ENCODE results near the gene DDX17. TPM values are rescaled to one million over a fixed set of nuclear protein-coding genes. Genes with fewer than 3 reads are reported as not detected.

DDX17 gene
- total RNA-seq, 1 donor from 2014 or later: 530 TPM

DNA sequence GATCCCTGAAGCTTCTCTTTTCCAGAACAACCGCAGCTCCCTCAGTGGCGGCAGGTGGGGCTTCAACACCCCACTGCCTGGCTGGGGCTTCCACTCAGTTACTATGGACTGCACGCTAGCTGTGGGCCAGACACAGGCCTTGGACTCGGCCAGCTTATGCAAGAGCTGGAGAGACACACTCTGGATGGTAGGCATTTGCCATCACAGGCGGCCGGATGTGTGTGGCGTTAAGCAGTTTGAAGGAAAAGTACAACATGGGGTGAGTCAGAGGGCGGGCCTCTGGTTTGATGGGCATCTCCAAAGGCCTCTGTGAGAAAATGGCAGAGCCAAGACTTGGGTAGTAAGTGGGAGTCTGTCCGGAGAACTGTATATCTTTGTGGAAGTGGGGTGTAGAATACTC lies 68.7 kb downstream of the DDX17 start:
- H3K27ac Mint-ChIP-seq (ENCODE audit: unreplicated experiment): no peak overlapping the region
- no peak for DNase-seq
- H3K27me3 Mint-ChIP-seq (ENCODE audit: unreplicated experiment): peaks cover 8% of the 10 kb centered on the region
- TF ChIP-seq, protein P1, sequence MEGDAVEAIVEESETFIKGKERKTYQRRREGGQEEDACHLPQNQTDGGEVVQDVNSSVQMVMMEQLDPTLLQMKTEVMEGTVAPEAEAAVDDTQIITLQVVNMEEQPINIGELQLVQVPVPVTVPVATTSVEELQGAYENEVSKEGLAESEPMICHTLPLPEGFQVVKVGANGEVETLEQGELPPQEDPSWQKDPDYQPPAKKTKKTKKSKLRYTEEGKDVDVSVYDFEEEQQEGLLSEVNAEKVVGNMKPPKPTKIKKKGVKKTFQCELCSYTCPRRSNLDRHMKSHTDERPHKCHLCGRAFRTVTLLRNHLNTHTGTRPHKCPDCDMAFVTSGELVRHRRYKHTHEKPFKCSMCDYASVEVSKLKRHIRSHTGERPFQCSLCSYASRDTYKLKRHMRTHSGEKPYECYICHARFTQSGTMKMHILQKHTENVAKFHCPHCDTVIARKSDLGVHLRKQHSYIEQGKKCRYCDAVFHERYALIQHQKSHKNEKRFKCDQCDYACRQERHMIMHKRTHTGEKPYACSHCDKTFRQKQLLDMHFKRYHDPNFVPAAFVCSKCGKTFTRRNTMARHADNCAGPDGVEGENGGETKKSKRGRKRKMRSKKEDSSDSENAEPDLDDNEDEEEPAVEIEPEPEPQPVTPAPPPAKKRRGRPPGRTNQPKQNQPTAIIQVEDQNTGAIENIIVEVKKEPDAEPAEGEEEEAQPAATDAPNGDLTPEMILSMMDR (IDR thresholded peaks at IDR 0.05; ENCODE audit: partially characterized antibody, unreplicated experiment): no peak
- H3K4me1 Mint-ChIP-seq (ENCODE audit: low read depth, unreplicated experiment): no peaks in the 10 kb centered on the region
- H3K36me3 Mint-ChIP-seq (ENCODE audit: unreplicated experiment): no peaks in the 10 kb centered on the region
- H3K9me3 Mint-ChIP-seq (ENCODE audit: unreplicated experiment): peaks cover 4% of the 10 kb centered on the region
- no peak overlapping the region for H3K4me3 Mint-ChIP-seq (ENCODE audit: unreplicated experiment)

DNA sequence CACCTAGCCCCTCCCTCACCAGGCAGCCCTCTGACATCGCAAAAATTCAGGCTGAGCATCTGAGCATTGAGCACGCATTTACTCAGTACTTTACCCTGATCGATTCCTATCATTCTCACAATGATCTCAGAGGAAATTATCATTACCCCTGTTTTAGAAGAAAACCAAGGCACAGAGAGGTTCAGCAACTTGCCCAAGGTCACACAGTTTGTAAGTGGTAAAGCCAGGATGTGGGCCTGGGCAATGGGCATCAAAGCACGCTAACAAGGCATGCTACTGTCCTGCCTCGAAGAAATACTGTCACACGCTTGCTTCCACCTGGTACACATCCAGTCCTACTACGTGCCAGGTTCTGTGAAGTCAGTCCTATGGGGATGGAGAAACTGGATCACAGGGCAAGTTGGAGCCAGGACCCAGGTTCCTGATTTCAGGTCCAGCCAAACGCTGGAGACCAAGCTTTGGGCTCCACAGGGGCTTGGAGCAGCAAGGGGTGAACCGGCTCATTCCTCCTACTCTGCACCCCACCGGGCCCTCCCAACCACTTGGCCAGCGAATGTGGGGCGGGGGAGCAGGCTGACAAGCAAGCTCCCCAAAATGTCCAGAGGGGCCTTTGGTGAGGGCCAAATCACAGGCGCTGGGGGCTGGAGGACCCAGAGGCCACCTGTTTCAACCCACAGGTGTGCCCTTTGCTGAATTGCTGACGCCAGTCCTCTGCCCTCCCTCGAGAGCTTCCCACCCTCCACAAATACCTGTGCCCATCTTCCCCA lies 69.3 kb downstream of the DDX17 start:
- Mint-ChIP-seq H3K9me3 (ENCODE audit: unreplicated experiment) (peaks cover 4% of the 10 kb centered on the region), H3K4me3 (ENCODE audit: unreplicated experiment) (no peak overlapping the region), H3K27me3 (ENCODE audit: unreplicated experiment) (peaks cover 8% of the 10 kb centered on the region), H3K4me1 (ENCODE audit: low read depth, unreplicated experiment) (no peaks in the 10 kb centered on the region), H3K27ac (ENCODE audit: unreplicated experiment) (no peak overlapping the region), H3K36me3 (ENCODE audit: unreplicated experiment) (no peaks in the 10 kb centered on the region)
- DNase-seq: no peak
- TF ChIP-seq, protein P1 (IDR thresholded peaks at IDR 0.05; ENCODE audit: partially characterized antibody, unreplicated experiment): no peak

DNA sequence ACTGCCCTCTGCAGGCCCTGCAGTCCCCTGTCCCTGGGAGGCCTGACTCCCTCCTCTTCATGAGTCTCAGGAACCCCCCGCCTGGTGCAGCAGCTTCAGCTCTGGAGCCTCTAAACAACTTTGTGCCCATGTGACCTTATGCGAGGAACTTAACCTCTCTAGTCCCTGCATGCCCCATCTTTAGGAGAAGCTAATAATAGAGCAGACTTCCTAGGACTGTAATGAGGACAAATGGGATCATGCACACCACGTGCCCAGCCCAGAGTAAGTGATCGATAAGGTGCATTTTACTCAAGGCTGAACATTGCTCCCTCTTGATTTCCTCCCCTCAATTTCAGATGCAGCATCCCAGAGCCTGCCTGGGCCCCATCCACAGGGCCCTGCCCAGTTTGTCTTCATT lies 70.1 kb downstream of the DDX17 start:
- TF ChIP-seq, protein P1 (IDR thresholded peaks at IDR 0.05; ENCODE audit: partially characterized antibody, unreplicated experiment): no peak
- H3K36me3 Mint-ChIP-seq (ENCODE audit: unreplicated experiment): no peaks in the 10 kb centered on the region
- no peaks in the 10 kb centered on the region for H3K4me1 Mint-ChIP-seq (ENCODE audit: low read depth, unreplicated experiment)
- no peak overlapping the region for H3K27ac Mint-ChIP-seq (ENCODE audit: unreplicated experiment)
- H3K27me3 Mint-ChIP-seq (ENCODE audit: unreplicated experiment): peaks cover 8% of the 10 kb centered on the region
- H3K9me3 Mint-ChIP-seq (ENCODE audit: unreplicated experiment): peaks cover 4% of the 10 kb centered on the region
- H3K4me3 Mint-ChIP-seq (ENCODE audit: unreplicated experiment): no peak overlapping the region
- no peak for DNase-seq

DNA sequence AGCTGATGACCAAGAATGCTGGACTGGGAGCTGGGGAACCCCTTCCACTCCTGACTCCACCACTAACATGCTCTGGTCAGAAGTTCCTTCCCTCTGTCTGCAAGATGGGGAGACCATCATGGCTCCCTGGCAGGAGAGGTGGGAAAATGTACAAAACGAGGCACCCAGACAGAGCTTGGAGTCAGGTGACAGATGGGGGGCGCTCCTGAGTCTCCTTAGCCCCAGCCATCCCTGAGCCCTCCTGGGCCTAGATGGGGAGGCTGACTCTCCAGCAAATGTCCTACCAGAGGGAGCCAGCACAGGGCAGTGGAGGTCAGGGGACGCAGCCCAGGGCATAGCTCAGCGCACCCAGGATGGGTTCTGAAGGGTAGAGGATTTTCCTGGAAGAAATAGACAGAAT lies 71.1 kb downstream of the DDX17 start:
- DNase-seq: no peak
- H3K4me3 Mint-ChIP-seq (ENCODE audit: unreplicated experiment): no peak overlapping the region
- peaks cover 4% of the 10 kb centered on the region for H3K9me3 Mint-ChIP-seq (ENCODE audit: unreplicated experiment)
- no peaks in the 10 kb centered on the region for H3K36me3 Mint-ChIP-seq (ENCODE audit: unreplicated experiment)
- peaks cover 2% of the 10 kb centered on the region for H3K27me3 Mint-ChIP-seq (ENCODE audit: unreplicated experiment)
- no peak overlapping the region for H3K27ac Mint-ChIP-seq (ENCODE audit: unreplicated experiment)
- H3K4me1 Mint-ChIP-seq (ENCODE audit: low read depth, unreplicated experiment): no peaks in the 10 kb centered on the region
- TF ChIP-seq, protein P1 (IDR thresholded peaks at IDR 0.05; ENCODE audit: partially characterized antibody, unreplicated experiment): no peak

DNA sequence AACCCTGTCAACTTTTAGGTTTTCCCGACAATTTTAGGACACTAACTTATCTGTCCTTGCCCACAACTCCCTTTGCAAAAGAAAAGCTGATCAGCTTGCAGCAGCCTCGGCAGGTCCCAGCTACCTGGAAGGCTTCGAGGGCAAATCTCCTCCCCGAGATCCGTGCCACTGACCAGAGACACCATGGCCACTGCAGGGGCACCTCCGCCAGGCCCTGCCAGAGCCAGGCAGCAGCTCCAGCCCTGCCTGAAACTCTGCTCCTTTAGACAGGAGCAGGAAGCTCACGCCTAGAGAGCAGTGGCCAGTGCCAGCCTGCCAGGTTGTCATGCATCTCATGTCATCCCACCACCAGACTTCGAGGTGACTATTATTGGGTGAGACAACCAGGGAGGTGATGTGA lies 72.2 kb downstream of the DDX17 start:
- DNase-seq: no peak
- peaks cover 2% of the 10 kb centered on the region for H3K27me3 Mint-ChIP-seq (ENCODE audit: unreplicated experiment)
- no peaks in the 10 kb centered on the region for H3K36me3 Mint-ChIP-seq (ENCODE audit: unreplicated experiment)
- peaks cover 4% of the 10 kb centered on the region for H3K9me3 Mint-ChIP-seq (ENCODE audit: unreplicated experiment)
- peaks cover 2% of the 10 kb centered on the region for H3K4me1 Mint-ChIP-seq (ENCODE audit: low read depth, unreplicated experiment)
- no peak overlapping the region for H3K27ac Mint-ChIP-seq (ENCODE audit: unreplicated experiment)
- H3K4me3 Mint-ChIP-seq (ENCODE audit: unreplicated experiment): no peak overlapping the region
- TF ChIP-seq, protein P1 (IDR thresholded peaks at IDR 0.05; ENCODE audit: partially characterized antibody, unreplicated experiment): no peak

Measured in glutamatergic neuron (in vitro differentiated cells).